Naive thymus-derived CD4-positive, alpha-beta T cell (primary cell): ENCODE measurements around the gene LEF1. TPM values are rescaled to one million over a fixed set of nuclear protein-coding genes. Genes with fewer than 3 reads are reported as not detected.

Source experiments
- ATAC-seq: fragments of 150-1000 bp; cut with Tn5 transposase; 2 replicates; pipeline ENCODE4 v1.10.0; 2021; ENCODE audit warnings: mild to moderate bottlenecking, moderate library complexity
- CTCF ChIA-PET: fragments of 350-600 bp; sonication (Branson Sonifier 250); formaldehyde crosslinking; loops from one replicate; lab custom pipeline; 2021; ENCODE audit warnings: antibody characterized with exemption; lab: Charles Lee
- POLR2A ChIA-PET: fragments of 350-600 bp; sonication (Branson Sonifier 250); formaldehyde crosslinking; loops from one replicate; lab custom pipeline; 2021; ENCODE audit warnings: antibody characterized with exemption, inconsistent platforms; lab: Charles Lee
- DNase-seq, 9 donors: peaks; one replicate each; pipeline versions ENCODE4 v3.0.0 to v3.0.0-alpha.2; 2020 to 2022; ENCODE audit warnings: mixed read lengths in 1 of 9
- H3K27ac ChIP-seq: one replicate; pipeline ENCODE4 v1.7.0; 2013; ENCODE audit warnings: mild to moderate bottlenecking, low read depth, low read length, moderate library complexity
- H3K27me3 ChIP-seq, 2 donors: one replicate each; pipeline ENCODE4 v1.7.0; 2013; ENCODE audit warnings: low read length in 2 of 2, mild to moderate bottlenecking in 2 of 2, moderate library complexity in 2 of 2; ENCODE audit not compliant: control insufficient read depth in 2 of 2, insufficient read depth in 2 of 2
- H3K36me3 ChIP-seq, 3 experiments: 1 replicate in 2 of 3; 2 replicates in 1 of 3; pipeline ENCODE4 v1.7.0; 2013; ENCODE audit warnings: low read length in 3 of 3, mild to moderate bottlenecking in 3 of 3, moderate library complexity in 1 of 3; ENCODE audit not compliant: insufficient read depth in 3 of 3, control insufficient read depth in 2 of 3
- H3K4me1 ChIP-seq, 2 donors: one replicate each; pipeline ENCODE4 v1.7.0; 2013; ENCODE audit warnings: low read length in 2 of 2, mild to moderate bottlenecking in 2 of 2, moderate library complexity in 1 of 2; ENCODE audit not compliant: control insufficient read depth in 2 of 2, insufficient read depth in 2 of 2
- H3K4me3 ChIP-seq: 2 replicates; pipeline ENCODE4 v1.7.0; 2013; ENCODE audit warnings: mild to moderate bottlenecking, low read length
- H3K9me3 ChIP-seq, 3 experiments: 1 replicate in 2 of 3; 2 replicates in 1 of 3; pipeline ENCODE4 v1.7.0; 2013; ENCODE audit warnings: low read length in 3 of 3; ENCODE audit not compliant: control insufficient read depth in 2 of 3
- H3K27ac Mint-ChIP-seq, 9 donors: one replicate each; pipeline ENCODE4 v1.8.0; 2020 to 2022; ENCODE audit warnings: mixed read lengths in 9 of 9, mild to moderate bottlenecking in 8 of 9, moderate library complexity in 5 of 9, inconsistent platforms in 2 of 9
- H3K27me3 Mint-ChIP-seq, 5 donors: one replicate each; pipeline ENCODE4 v1.8.0; 2021 to 2022; ENCODE audit warnings: mixed read lengths in 5 of 5, mild to moderate bottlenecking in 1 of 5
- H3K36me3 Mint-ChIP-seq, 5 donors: one replicate each; pipeline ENCODE4 v1.8.0; 2020 to 2022; ENCODE audit warnings: mixed read lengths in 5 of 5, mild to moderate bottlenecking in 3 of 5, inconsistent platforms in 1 of 5
- H3K4me1 Mint-ChIP-seq, 7 donors: one replicate each; pipeline ENCODE4 v1.8.0; 2020 to 2022; ENCODE audit warnings: mixed read lengths in 7 of 7, mild to moderate bottlenecking in 3 of 7, inconsistent platforms in 1 of 7
- H3K4me3 Mint-ChIP-seq, 10 donors: one replicate each; pipeline ENCODE4 v1.8.0; 2020 to 2022; ENCODE audit warnings: mild to moderate bottlenecking in 10 of 10, mixed read lengths in 10 of 10, moderate library complexity in 6 of 10, inconsistent platforms in 2 of 10
- H3K9me3 Mint-ChIP-seq, 11 donors: one replicate each; pipeline ENCODE4 v1.8.0; 2020 to 2022; ENCODE audit warnings: mixed read lengths in 11 of 11, mild to moderate bottlenecking in 4 of 11, inconsistent platforms in 1 of 11, moderate library complexity in 1 of 11
- intact Hi-C, 2 donors: fragments of 100-400 bp; cut with micrococcal nuclease; formaldehyde crosslinking; loops; one replicate each; pipeline ENCODE4 v1.15.1; 2023
- polyA plus RNA-seq, 2 donors: library from polyadenylated mRNA; unstranded; fragments of 300-500 nt; fragmentation: Illumina TruSeq; gene quantifications; one replicate each; pipeline ENCODE4 v1.2.3, GENCODE V29; 2021
- total RNA-seq, 6 experiments: library from RNA in 5 of 6; stranded (reverse) in 5 of 6; gene quantifications; 1 replicate in 5 of 6; 2 replicates in 1 of 6; pipeline ENCODE4 v1.2.3 and lab custom pipeline; 2021 to 2026

LEF1 gene
- total and polyA plus RNA-seq, 7 experiments from 2014 or later: 270 to 928 (median 674) TPM

DNA sequence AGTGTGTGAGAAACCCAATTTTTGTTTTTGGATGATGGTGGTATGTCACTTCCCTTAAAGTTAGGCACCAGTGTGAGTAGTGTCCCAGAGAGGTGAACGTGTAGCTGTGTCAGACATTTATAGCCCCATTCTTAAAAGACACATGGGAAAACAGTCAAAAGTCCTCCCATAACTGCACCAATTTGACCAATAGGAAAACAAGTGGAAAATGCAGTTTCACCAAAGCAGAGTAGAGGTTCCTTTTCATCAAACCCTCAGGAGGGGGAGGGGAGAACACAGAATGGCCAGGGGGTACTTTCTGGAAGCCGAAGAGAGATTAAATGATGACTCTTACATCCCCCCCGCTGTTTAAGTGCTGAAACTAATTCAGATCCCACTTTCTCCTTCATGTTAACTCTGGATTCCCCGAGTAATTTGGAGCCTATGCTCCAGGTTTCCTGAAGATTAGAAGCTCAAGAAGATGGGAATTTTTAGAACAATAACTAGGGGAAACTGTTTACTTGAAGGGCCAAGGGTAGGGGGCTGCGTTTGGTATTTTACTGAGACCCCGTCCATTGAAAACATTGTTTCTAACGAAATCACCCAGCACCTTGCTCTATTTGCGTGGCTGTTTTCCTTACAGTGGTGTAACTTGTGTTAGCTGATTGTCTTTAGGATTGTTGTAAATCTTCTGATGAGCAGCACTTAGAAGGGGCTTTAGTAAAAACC lies 2.1 kb upstream of the LEF1 start:
- H3K4me3 ChIP-seq: peak overlapping the region; percentile 86
- peaks cover 0 to 6% (median 0%) of the 10 kb centered on the region in 11 donors for H3K9me3 Mint-ChIP-seq
- peak overlapping the region; percentile 76 to 99 (median 96) for H3K27ac Mint-ChIP-seq
- H3K4me1 Mint-ChIP-seq: peaks cover 25 to 52% (median 44%) of the 10 kb centered on the region in 7 donors
- H3K27ac ChIP-seq: peak overlapping the region; percentile 93
- H3K36me3 ChIP-seq: peaks cover 0 to 31% (median 0%) of the 10 kb centered on the region in 3 experiments
- CTCF ChIA-PET: interaction anchor here (0.7 to 4.7 kb wide), 7 partner anchors 13 to 341 kb away, joined by 3 to 24 read pairs (median 4); no protein-coding TSS in a partner anchor
- no peaks in the 10 kb centered on the region for H3K9me3 ChIP-seq
- no peaks in the 10 kb centered on the region for H3K27me3 ChIP-seq
- H3K4me3 Mint-ChIP-seq: peak overlapping the region; percentile 89 to 100 (median 98)
- peaks cover 3 to 33% of the 10 kb centered on the region in 2 donors for H3K4me1 ChIP-seq
- peak in 1 of 9 donors; percentile 58 for DNase-seq
- POLR2A ChIA-PET: interaction anchor here (0.6 to 11.5 kb wide), 24 partner anchors 9 to 479 kb away, joined by 3 to 191 read pairs (median 4); partner anchors contain the start of gene OSTC
- H3K27me3 Mint-ChIP-seq: peaks cover 0 to 30% (median 0%) of the 10 kb centered on the region in 5 donors
- intact Hi-C loops: loop anchor here (1.0 to 5.0 kb wide), 11 partner anchors 8 to 1392 kb away; partner anchors contain the start of genes CYP2U1 (in 1 of the 2), MCUB (in 1 of the 2) and PAPSS1 (in 1 of the 2)
- H3K36me3 Mint-ChIP-seq: peaks cover 5 to 14% (median 7%) of the 10 kb centered on the region in 5 donors
- ATAC-seq: no peak

DNA sequence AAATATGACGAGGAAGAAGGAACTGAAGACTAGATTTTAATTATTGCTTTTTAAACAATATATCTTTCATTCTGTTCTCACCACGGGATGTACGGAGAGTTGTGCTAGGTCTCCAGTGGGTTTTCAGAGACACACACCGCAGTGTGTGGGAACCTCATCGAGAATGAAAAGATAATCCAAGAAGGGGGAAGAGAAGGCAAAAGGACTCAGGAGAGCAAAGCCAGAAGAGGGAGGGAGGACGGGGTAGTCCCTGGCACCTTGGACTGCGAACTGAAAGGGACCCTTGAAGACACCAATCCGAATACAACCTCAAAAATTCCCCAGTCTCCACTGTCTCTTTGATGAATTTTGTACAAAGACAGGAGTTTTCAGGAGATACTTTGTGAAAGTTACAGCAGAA lies 932 bp upstream of the LEF1 start:
- DNase-seq (no peak), ATAC-seq (no peak)
- Mint-ChIP-seq H3K36me3 (peaks cover 8 to 25% (median 16%) of the 10 kb centered on the region in 5 donors), H3K4me1 (peaks cover 26 to 49% (median 38%) of the 10 kb centered on the region in 7 donors), H3K27ac (peak overlapping the region; percentile 76 to 99 (median 96)), H3K9me3 (peaks cover 0 to 6% (median 0%) of the 10 kb centered on the region in 11 donors), H3K27me3 (peaks cover 0 to 33% (median 0%) of the 10 kb centered on the region in 5 donors), H3K4me3 (peak overlapping the region; percentile 89 to 100 (median 98))
- POLR2A ChIA-PET: interaction anchor here (0.7 to 11.5 kb wide), 13 partner anchors 10 to 403 kb away, joined by 3 to 191 read pairs (median 7); no protein-coding TSS in a partner anchor
- Histone ChIP-seq H3K4me1 (peaks cover 3 to 27% of the 10 kb centered on the region in 2 donors), H3K36me3 (peaks cover 0 to 39% (median 0%) of the 10 kb centered on the region in 3 experiments), H3K4me3 (peak overlapping the region; percentile 86), H3K27ac (peak overlapping the region; percentile 87), H3K9me3 (no peaks in the 10 kb centered on the region), H3K27me3 (no peaks in the 10 kb centered on the region)
- CTCF ChIA-PET: interaction anchor here (1.2 to 2.0 kb wide), 4 partner anchors 12 to 151 kb away, joined by 3 to 7 read pairs (median 4); no protein-coding TSS in a partner anchor
- intact Hi-C loops: loop anchor here (2.0 to 5.0 kb wide), 9 partner anchors 15 to 1393 kb away; partner anchors contain the start of genes PAPSS1 (in 2 of the 2), CYP2U1 (in 1 of the 2) and MCUB (in 1 of the 2)

DNA sequence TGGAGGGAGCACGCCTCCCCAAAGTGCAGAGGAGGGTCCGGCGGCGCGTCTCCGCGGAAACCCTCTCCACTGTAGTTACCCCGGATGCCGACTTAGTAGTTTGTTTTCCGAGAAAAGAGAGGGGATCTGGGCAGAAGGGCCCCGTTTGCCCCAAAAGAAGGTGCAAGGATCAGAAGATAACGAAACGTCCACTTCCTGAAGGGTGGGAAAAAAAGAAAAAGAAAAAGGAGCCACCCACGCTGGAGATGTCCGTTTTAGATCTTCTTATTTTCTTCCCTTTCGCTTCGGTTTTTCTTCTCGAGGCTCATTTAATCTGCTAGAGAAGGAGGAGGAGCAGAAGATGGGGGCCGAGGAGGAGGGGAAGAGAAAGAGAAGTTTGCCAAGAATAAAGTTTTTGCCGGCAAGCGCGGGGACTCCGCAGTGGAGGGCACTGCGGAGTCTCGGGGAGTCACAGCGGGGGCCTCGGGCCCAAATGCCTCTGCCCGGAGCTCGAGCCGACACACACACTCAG lies 517 bp downstream of the LEF1 start:
- Mint-ChIP-seq H3K4me3 (peak overlapping the region; percentile 89 to 100 (median 98)), H3K36me3 (peaks cover 11 to 36% (median 24%) of the 10 kb centered on the region in 5 donors), H3K27me3 (peaks cover 0 to 33% (median 0%) of the 10 kb centered on the region in 5 donors), H3K27ac (peak overlapping the region; percentile 89 to 97 (median 94)), H3K4me1 (peaks cover 14 to 36% (median 26%) of the 10 kb centered on the region in 7 donors), H3K9me3 (peaks cover 0 to 6% (median 0%) of the 10 kb centered on the region in 11 donors)
- peak overlapping the region; percentile 87 for H3K27ac ChIP-seq
- ChIA-PET CTCF (interaction anchor here (0.5 to 2.1 kb wide), 5 partner anchors 9 to 188 kb away, joined by 3 to 8 read pairs (median 5); no protein-coding TSS in a partner anchor), POLR2A (interaction anchor here (0.6 to 13.0 kb wide), 23 partner anchors 9 to 404 kb away, joined by 3 to 191 read pairs (median 5); no protein-coding TSS in a partner anchor)
- H3K27me3 ChIP-seq: no peaks in the 10 kb centered on the region
- peaks cover 3 to 13% of the 10 kb centered on the region in 2 donors for H3K4me1 ChIP-seq
- ATAC-seq (peak; percentile 12), DNase-seq (peak in 7 of 9 donors; percentile 36 to 68 (median 63))
- H3K9me3 ChIP-seq: no peaks in the 10 kb centered on the region
- intact Hi-C loops: loop anchor here in 1 of 2 donors (1.0 to 5.0 kb wide), 3 partner anchors 36 to 447 kb away; partner anchors contain the start of gene PAPSS1
- H3K36me3 ChIP-seq: peaks cover 4 to 48% (median 6%) of the 10 kb centered on the region in 3 experiments
- H3K4me3 ChIP-seq: peak overlapping the region; percentile 86

DNA sequence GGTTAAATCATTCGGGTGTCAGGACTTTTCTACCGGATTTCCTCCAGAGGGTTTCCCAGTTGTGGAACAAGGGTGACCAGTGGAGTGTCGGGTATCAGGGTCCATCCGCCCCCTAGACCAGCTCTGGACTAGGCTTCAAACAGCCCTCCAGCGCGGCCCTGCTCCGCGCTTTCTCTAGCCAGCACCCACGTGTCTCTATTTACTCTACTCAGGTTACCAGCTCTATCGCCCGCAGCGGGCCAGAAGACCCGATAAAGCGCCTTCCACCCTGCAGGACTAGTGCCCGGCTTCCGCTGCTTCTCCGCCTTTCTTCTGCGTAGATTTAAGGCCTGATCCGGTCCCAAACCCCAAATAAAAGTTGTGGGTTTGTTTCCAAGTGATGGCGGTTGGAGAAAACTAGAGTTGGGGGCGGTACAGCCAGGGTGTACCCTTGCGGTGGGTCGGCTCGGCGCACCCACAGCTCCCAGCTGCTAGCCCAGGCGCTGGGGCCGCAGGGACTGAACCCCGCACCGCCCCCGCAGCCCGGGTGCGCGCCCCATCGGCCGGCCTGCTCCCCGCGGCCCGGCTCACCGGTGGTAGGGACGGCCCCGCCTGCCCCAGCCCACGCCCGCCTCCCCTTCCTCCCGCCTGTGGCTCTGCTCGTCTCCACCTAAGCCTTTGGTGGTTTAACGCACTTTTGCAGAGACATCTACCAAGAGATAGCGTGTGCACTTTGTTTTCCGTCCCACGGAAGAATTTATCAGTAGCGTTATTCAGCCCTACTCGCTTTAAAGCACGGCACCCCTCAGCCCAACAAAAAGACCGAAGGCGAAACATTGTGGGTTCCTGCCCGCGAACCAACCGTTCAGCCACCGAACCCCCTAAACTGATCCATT lies 2.1 kb downstream of the LEF1 start:
- POLR2A ChIA-PET: interaction anchor here (0.5 to 13.0 kb wide), 17 partner anchors 7 to 350 kb away, joined by 3 to 191 read pairs (median 9); no protein-coding TSS in a partner anchor

DNA sequence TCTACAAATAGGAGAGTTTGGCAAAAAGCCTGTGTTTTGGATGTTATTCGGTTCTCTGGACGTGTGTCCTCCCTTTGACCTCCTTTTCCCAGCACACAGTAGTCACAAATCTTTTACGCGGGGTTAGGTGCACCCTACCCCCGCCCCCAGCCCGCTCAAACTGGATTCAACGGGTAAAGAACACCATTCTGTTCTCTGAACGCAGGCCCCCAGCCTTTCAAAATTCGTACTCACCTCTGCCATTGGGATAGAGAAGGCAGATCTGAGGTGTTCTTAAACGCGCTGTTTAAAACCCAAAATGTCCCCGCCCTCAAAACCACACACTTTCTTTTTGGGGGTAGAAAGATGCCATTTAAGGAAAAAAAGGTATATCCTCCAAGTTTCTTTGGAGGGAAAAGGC lies 2.7 kb downstream of the LEF1 start:
- Mint-ChIP-seq H3K4me1 (peaks cover 17 to 44% (median 23%) of the 10 kb centered on the region in 7 donors), H3K36me3 (peaks cover 15 to 57% (median 44%) of the 10 kb centered on the region in 5 donors), H3K9me3 (peaks cover 0 to 6% (median 0%) of the 10 kb centered on the region in 11 donors), H3K27me3 (peaks cover 0 to 26% (median 0%) of the 10 kb centered on the region in 5 donors), H3K27ac (peak overlapping the region; percentile 83 to 97 (median 92)), H3K4me3 (peak overlapping the region; percentile 89 to 100 (median 98))
- H3K4me1 ChIP-seq: peaks cover 9 to 11% of the 10 kb centered on the region in 2 donors
- peak in 7 of 9 donors; percentile 52 to 82 (median 77) for DNase-seq
- peaks cover 6 to 47% (median 13%) of the 10 kb centered on the region in 3 experiments for H3K36me3 ChIP-seq
- ATAC-seq: peak; percentile 55
- H3K9me3 ChIP-seq: no peaks in the 10 kb centered on the region
- intact Hi-C loops: loop anchor here (1.0 to 5.0 kb wide), 11 partner anchors 11 to 454 kb away; partner anchors contain the start of gene RPL34 (in 1 of the 2)
- CTCF ChIA-PET: interaction anchor here (1.0 to 1.4 kb wide), 2 partner anchors 136 to 484 kb away, joined by 3 to 4 read pairs; partner anchors contain the start of gene OSTC
- H3K27ac ChIP-seq: peak overlapping the region; percentile 87
- H3K4me3 ChIP-seq: peak overlapping the region; percentile 77
- POLR2A ChIA-PET: interaction anchor here (1.0 to 13.0 kb wide), 10 partner anchors 7 to 146 kb away, joined by 3 to 191 read pairs (median 26); no protein-coding TSS in a partner anchor
- no peaks in the 10 kb centered on the region for H3K27me3 ChIP-seq

More for the DNA sequence above, 2.1 kb downstream of the LEF1 start:
- H3K4me1 Mint-ChIP-seq: peaks cover 13 to 46% (median 25%) of the 10 kb centered on the region in 7 donors
- H3K4me1 ChIP-seq: peaks cover 8 to 13% of the 10 kb centered on the region in 2 donors
- peak; percentile 41 for ATAC-seq
- H3K4me3 Mint-ChIP-seq: peak overlapping the region; percentile 89 to 100 (median 98)
- CTCF ChIA-PET: interaction anchor here (0.8 to 1.4 kb wide), 3 partner anchors 35 to 136 kb away, joined by 3 to 4 read pairs (median 3); no protein-coding TSS in a partner anchor
- H3K27me3 ChIP-seq: no peaks in the 10 kb centered on the region
- peak overlapping the region; percentile 77 for H3K4me3 ChIP-seq
- H3K9me3 ChIP-seq: no peaks in the 10 kb centered on the region
- peaks cover 0 to 33% (median 0%) of the 10 kb centered on the region in 5 donors for H3K27me3 Mint-ChIP-seq
- intact Hi-C loops: loop anchor here (1.0 to 5.0 kb wide), 11 partner anchors 11 to 454 kb away; partner anchors contain the start of gene RPL34 (in 1 of the 2)
- peaks cover 0 to 6% (median 0%) of the 10 kb centered on the region in 11 donors for H3K9me3 Mint-ChIP-seq
- peak overlapping the region; percentile 87 for H3K27ac ChIP-seq
- peaks cover 15 to 51% (median 39%) of the 10 kb centered on the region in 5 donors for H3K36me3 Mint-ChIP-seq
- DNase-seq: peak; percentile 38 to 89 (median 70)
- peak overlapping the region; percentile 90 to 98 (median 97) for H3K27ac Mint-ChIP-seq
- peaks cover 6 to 47% (median 13%) of the 10 kb centered on the region in 3 experiments for H3K36me3 ChIP-seq
